IMR-90 (cell line): ENCODE data around the gene DOCK1. TPM values are rescaled to one million over a fixed set of nuclear protein-coding genes. Genes with fewer than 3 reads are reported as not detected.

ENCODE experiments used
- ATAC-seq: fragments of 200-7000 bp; cut with Tn5 transposase; 2 replicates; pipeline ENCODE4 v1.9.1; 2020; ENCODE audit warnings: low read depth, mild to moderate bottlenecking, moderate library complexity
- BruUV-seq: library from RNA; stranded (reverse); fragments of 400-500 nt; replicated peaks from 2 replicates; lab custom pipeline; 2021; lab: Mats Ljungman, UMichigan
- CTCF ChIA-PET: fragments of 300-600 bp; formaldehyde crosslinking; extraction: SDS; loops from one replicate; lab custom pipeline; 2021; ENCODE audit warnings: antibody characterized with exemption; lab: Yijun Ruan, JAX
- POLR2A ChIA-PET: fragments of 300-600 bp; sonication (Branson Sonifier 250); formaldehyde crosslinking; loops from one replicate; lab custom pipeline; 2022; ENCODE audit warnings: antibody characterized with exemption; ENCODE audit not compliant: unreplicated experiment; lab: Charles Lee
- DNase-seq: peaks from one replicate; pipeline ENCODE4 v3.0.0; 2013
- H2AFZ ChIP-seq: replicated peaks from 2 replicates; pipeline ENCODE3; 2013; ENCODE audit warnings: low read length, mild to moderate bottlenecking; ENCODE audit not compliant: poor library complexity
- H2AK5ac ChIP-seq: 2 replicates; pipeline ENCODE4 v1.6.1; 2013; ENCODE audit warnings: low read depth, low read length, inconsistent platforms
- H2AK9ac ChIP-seq: replicated peaks from 2 replicates; pipeline ENCODE3; 2013; ENCODE audit warnings: mild to moderate bottlenecking, low read depth, low read length, moderate library complexity; ENCODE audit not compliant: poor library complexity
- H2BK120ac ChIP-seq: 2 replicates; pipeline ENCODE4 v1.6.1; 2013; ENCODE audit warnings: low read depth, low read length, inconsistent platforms
- H2BK15ac ChIP-seq: 3 replicates; pipeline ENCODE4 v1.6.1; 2013; ENCODE audit warnings: low read depth, low read length, inconsistent platforms
- H2BK20ac ChIP-seq: 2 replicates; pipeline ENCODE4 v1.6.1; 2013; ENCODE audit warnings: low read depth, mild to moderate bottlenecking, inconsistent platforms, low read length, moderate library complexity
- H2BK5ac ChIP-seq: 2 replicates; pipeline ENCODE4 v1.6.1; 2013; ENCODE audit warnings: mild to moderate bottlenecking, low read depth, low read length, inconsistent platforms; ENCODE audit not compliant: poor library complexity, severe bottlenecking
- H3K14ac ChIP-seq: replicated peaks from 2 replicates; pipeline ENCODE4 v1.6.1; 2013; ENCODE audit warnings: low read depth, low read length, inconsistent platforms
- H3K18ac ChIP-seq: 2 replicates; pipeline ENCODE4 v1.6.1; 2013; ENCODE audit warnings: low read depth, low read length, control low read depth
- H3K23ac ChIP-seq: 2 replicates; pipeline ENCODE4 v1.6.1; 2013; ENCODE audit warnings: low read depth, low read length, inconsistent platforms
- H3K27ac ChIP-seq: 2 replicates; pipeline ENCODE4 v1.5.1; 2013; ENCODE audit warnings: mild to moderate bottlenecking, control low read depth, low read length; ENCODE audit not compliant: insufficient read depth
- H3K27me3 ChIP-seq: 2 replicates; pipeline ENCODE4 v1.6.1; 2013; ENCODE audit warnings: low read length; ENCODE audit not compliant: control insufficient read depth, insufficient read depth
- H3K36me3 ChIP-seq: 2 replicates; pipeline ENCODE4 v1.6.1; 2013; ENCODE audit warnings: low read length, mixed read lengths; ENCODE audit not compliant: control insufficient read depth, insufficient read depth
- H3K4ac ChIP-seq: 2 replicates; pipeline ENCODE4 v1.6.1; 2013; ENCODE audit warnings: low read depth, low read length, inconsistent platforms
- H3K4me1 ChIP-seq: 2 replicates; pipeline ENCODE4 v1.6.1; 2013; ENCODE audit warnings: low read length, mixed read lengths; ENCODE audit not compliant: control insufficient read depth, insufficient read depth
- H3K4me2 ChIP-seq: 2 replicates; pipeline ENCODE4 v1.6.1; 2013; ENCODE audit warnings: low read depth, mild to moderate bottlenecking, control low read depth, low read length, moderate library complexity
- H3K4me3 ChIP-seq: 2 replicates; pipeline ENCODE4 v1.5.1; 2013; ENCODE audit warnings: low read depth, mild to moderate bottlenecking, control low read depth, low read length, moderate library complexity; ENCODE audit not compliant: insufficient read depth
- H3K56ac ChIP-seq: 2 replicates; pipeline ENCODE4 v1.6.1; 2013; ENCODE audit warnings: low read length, inconsistent platforms; ENCODE audit not compliant: insufficient read depth; ENCODE audit errors: extremely low read depth
- H3K79me1 ChIP-seq, 2 experiments: 2 replicates each; pipeline ENCODE4 v1.6.1; 2013; ENCODE audit warnings: low read length in 2 of 2, inconsistent platforms in 1 of 2, low read depth in 1 of 2
- H3K9ac ChIP-seq: 2 replicates; pipeline ENCODE4 v1.6.1; 2013; ENCODE audit warnings: low read depth, low read length, control low read depth
- H3K9me1 ChIP-seq: 2 replicates; pipeline ENCODE4 v1.6.1; 2013; ENCODE audit warnings: low read length, inconsistent platforms; ENCODE audit not compliant: insufficient read depth
- H3K9me3 ChIP-seq: 2 replicates; pipeline ENCODE4 v1.6.1; 2013; ENCODE audit warnings: low read length; ENCODE audit not compliant: control insufficient read depth, insufficient read depth
- H4K20me1 ChIP-seq: 2 replicates; pipeline ENCODE4 v1.6.1; 2013; ENCODE audit warnings: low read length, inconsistent platforms; ENCODE audit not compliant: insufficient read depth
- H4K5ac ChIP-seq: 2 replicates; pipeline ENCODE4 v1.6.1; 2013; ENCODE audit warnings: mild to moderate bottlenecking, low read depth, low read length, control low read depth
- H4K8ac ChIP-seq, 2 experiments: 2 replicates each; pipeline ENCODE4 v1.6.1; 2013; ENCODE audit warnings: low read depth in 2 of 2, low read length in 2 of 2, control low read depth in 1 of 2, inconsistent platforms in 1 of 2
- H4K91ac ChIP-seq: 2 replicates; pipeline ENCODE4 v1.6.1; 2013; ENCODE audit warnings: low read depth, low read length, inconsistent platforms; ENCODE audit not compliant: insufficient read depth
- BHLHE40 ChIP-seq: fragments of 150-350 bp; IDR thresholded peaks from 2 replicates; pipeline ENCODE4 v1.6.1; 2016; ENCODE audit warnings: mild to moderate bottlenecking, low read depth, low read length
- CEBPB ChIP-seq: IDR thresholded peaks from 2 replicates; pipeline ENCODE4 v1.6.1; 2012; ENCODE audit warnings: low read depth, low read length, improper control_type of control experiment
- CHD1 ChIP-seq: IDR thresholded peaks from 2 replicates; pipeline ENCODE4 v1.6.1; 2012; ENCODE audit warnings: low read depth, low read length, improper control_type of control experiment
- ELK1 ChIP-seq: fragments of 150-350 bp; IDR thresholded peaks from 2 replicates; pipeline ENCODE4 v1.6.1; 2016; ENCODE audit warnings: low read depth, mild to moderate bottlenecking, low read length, moderate library complexity, borderline replicate concordance
- FOS ChIP-seq: fragments of 150-350 bp; IDR thresholded peaks from 2 replicates; pipeline ENCODE4 v1.6.1; 2016; ENCODE audit warnings: low read depth, low read length
- MAFK ChIP-seq: IDR thresholded peaks from 2 replicates; pipeline ENCODE4 v1.6.1; 2012; ENCODE audit warnings: low read depth, low read length, improper control_type of control experiment
- MAZ ChIP-seq: IDR thresholded peaks from 2 replicates; pipeline ENCODE4 v1.6.1; 2012; ENCODE audit warnings: low read depth, mild to moderate bottlenecking, low read length, improper control_type of control experiment, moderate library complexity, borderline replicate concordance
- MXI1 ChIP-seq: IDR thresholded peaks from 2 replicates; pipeline ENCODE4 v1.6.1; 2012; ENCODE audit warnings: low read depth, mild to moderate bottlenecking, low read length, moderate library complexity, borderline replicate concordance
- NFE2L2 ChIP-seq: fragments of 150-350 bp; IDR thresholded peaks from 2 replicates; pipeline ENCODE4 v1.6.1; 2016; ENCODE audit warnings: low read depth, mild to moderate bottlenecking, low read length
- POLR2A ChIP-seq: IDR thresholded peaks from 2 replicates; pipeline ENCODE4 v1.6.1; 2012; ENCODE audit warnings: mild to moderate bottlenecking, low read depth, low read length
- RAD21 ChIP-seq: IDR thresholded peaks from 2 replicates; pipeline ENCODE4 v1.6.1; 2012; ENCODE audit warnings: low read length, improper control_type of control experiment
- RCOR1 ChIP-seq: IDR thresholded peaks from 2 replicates; pipeline ENCODE4 v1.6.1; 2012; ENCODE audit warnings: mild to moderate bottlenecking, low read length, improper control_type of control experiment; ENCODE audit not compliant: insufficient replicate concordance
- RFX5 ChIP-seq: IDR thresholded peaks from 2 replicates; pipeline ENCODE4 v1.8.0; 2012; ENCODE audit warnings: low read depth, mild to moderate bottlenecking, low read length, moderate library complexity
- SMC3 ChIP-seq: fragments of 150-350 bp; IDR thresholded peaks from 2 replicates; pipeline ENCODE4 v1.6.1; 2016; ENCODE audit warnings: low read depth, mild to moderate bottlenecking, antibody characterized with exemption, low read length, moderate library complexity
- USF2 ChIP-seq: fragments of 150-350 bp; IDR thresholded peaks from 2 replicates; pipeline ENCODE4 v1.6.1; 2017; ENCODE audit warnings: mild to moderate bottlenecking, antibody characterized with exemption, low read length, low read depth
- WGBS, 2 experiments: methylation state at CpG; one replicate each; pipeline versions ENCODE4 v1.1.5 to v1.1.7; 2013; ENCODE audit warnings: missing lambda C conversion rate in 2 of 2; ENCODE audit not compliant: insufficient read length in 1 of 2; ENCODE audit errors: extremely low coverage in 2 of 2; 5-methylcytosine and 5-hydroxymethylcytosine counted together
- dilution Hi-C: fragments of 300-500 bp; cut with HindIII; formaldehyde crosslinking; loops from one replicate; pipeline ENCODE4 v1.14.3; 2018; ENCODE audit warnings: low sequenced_read_pairs; ENCODE audit not compliant: unreplicated experiment
- in situ Hi-C: fragments of 300-500 bp; cut with MboI; formaldehyde crosslinking; loops from 3 replicates; pipeline ENCODE4 v1.14.3; 2019; ENCODE audit warnings: low sequenced_read_pairs, inconsistent platforms, mixed read lengths
- intact Hi-C: fragments of 100-400 bp; cut with micrococcal nuclease; formaldehyde crosslinking; loops from 2 replicates; pipeline ENCODE4 v1.10.0; 2022
- polyA plus RNA-seq, 3 experiments: library from polyadenylated mRNA; depleted of rRNA; stranded (reverse); fragments of >200 nt; gene quantifications; 2 replicates each; pipeline ENCODE4 v1.2.3, GENCODE V29; 2012; ENCODE audit warnings: low replicate concordance in 1 of 3
- total RNA-seq: library from RNA; depleted of rRNA; stranded (reverse); fragments of >200 nt; gene quantifications from 2 replicates; pipeline ENCODE4 v1.2.3, GENCODE V29; 2012
- TF ChIP-seq, protein P1 (sequence below): conservative IDR thresholded peaks from 2 replicates; pipeline ENCODE4 v1.5.1; 2012; ENCODE audit warnings: mild to moderate bottlenecking, low read depth, low read length, improper control_type of control experiment

The DOCK1 gene
- total and polyA plus RNA-seq, 2 of the 4 experiments (the other 2 are of a cell fraction): 28.2 to 71.0 TPM

DNA sequence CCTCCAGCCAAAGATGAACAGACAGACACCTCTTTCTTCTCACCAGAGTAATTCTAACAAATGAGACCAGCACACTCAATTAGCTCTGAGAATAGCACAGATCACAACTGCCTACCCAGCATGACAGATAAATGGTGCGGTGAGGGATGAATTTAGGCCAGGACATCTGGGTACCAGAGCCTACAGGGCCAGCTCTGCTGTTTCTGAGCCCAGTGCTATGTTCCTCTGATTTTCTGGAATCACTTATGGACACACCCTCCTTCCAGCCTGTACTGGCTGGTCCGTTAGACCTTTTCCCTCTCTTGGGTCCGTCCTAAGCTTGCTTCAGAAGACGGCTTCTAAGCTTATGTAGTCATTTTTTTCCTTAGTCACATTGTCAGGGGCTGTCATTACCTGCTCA, 217.6 kb downstream of the DOCK1 start:
- H3K14ac ChIP-seq: no peak overlapping the region
- no peak overlapping the region for H3K23ac ChIP-seq
- ATAC-seq: no peak
- no peak overlapping the region for H4K91ac ChIP-seq
- CTCF ChIA-PET: no interaction called here
- DNase-seq: no peak
- no peak overlapping the region for H3K9ac ChIP-seq
- H4K8ac ChIP-seq: no peak overlapping the region
- H3K56ac ChIP-seq: no peak overlapping the region
- no peak overlapping the region for H2BK15ac ChIP-seq
- no peak for TF ChIP-seq CHD1
- no peak for TF ChIP-seq RFX5
- TF ChIP-seq, protein P1, sequence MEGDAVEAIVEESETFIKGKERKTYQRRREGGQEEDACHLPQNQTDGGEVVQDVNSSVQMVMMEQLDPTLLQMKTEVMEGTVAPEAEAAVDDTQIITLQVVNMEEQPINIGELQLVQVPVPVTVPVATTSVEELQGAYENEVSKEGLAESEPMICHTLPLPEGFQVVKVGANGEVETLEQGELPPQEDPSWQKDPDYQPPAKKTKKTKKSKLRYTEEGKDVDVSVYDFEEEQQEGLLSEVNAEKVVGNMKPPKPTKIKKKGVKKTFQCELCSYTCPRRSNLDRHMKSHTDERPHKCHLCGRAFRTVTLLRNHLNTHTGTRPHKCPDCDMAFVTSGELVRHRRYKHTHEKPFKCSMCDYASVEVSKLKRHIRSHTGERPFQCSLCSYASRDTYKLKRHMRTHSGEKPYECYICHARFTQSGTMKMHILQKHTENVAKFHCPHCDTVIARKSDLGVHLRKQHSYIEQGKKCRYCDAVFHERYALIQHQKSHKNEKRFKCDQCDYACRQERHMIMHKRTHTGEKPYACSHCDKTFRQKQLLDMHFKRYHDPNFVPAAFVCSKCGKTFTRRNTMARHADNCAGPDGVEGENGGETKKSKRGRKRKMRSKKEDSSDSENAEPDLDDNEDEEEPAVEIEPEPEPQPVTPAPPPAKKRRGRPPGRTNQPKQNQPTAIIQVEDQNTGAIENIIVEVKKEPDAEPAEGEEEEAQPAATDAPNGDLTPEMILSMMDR: no peak
- TF ChIP-seq MXI1: no peak
- no peak for TF ChIP-seq RCOR1
- TF ChIP-seq SMC3: no peak
- TF ChIP-seq BHLHE40: no peak
- TF ChIP-seq POLR2A: no peak
- no peak for TF ChIP-seq FOS
- no peak for TF ChIP-seq ELK1
- no peak for TF ChIP-seq MAZ
- no peak for TF ChIP-seq USF2
- no peak for TF ChIP-seq RAD21
- TF ChIP-seq CEBPB: no peak
- no peak for TF ChIP-seq NFE2L2
- TF ChIP-seq MAFK: no peak
- peaks cover 21% of the 10 kb centered on the region for H3K36me3 ChIP-seq
- H3K18ac ChIP-seq: no peak overlapping the region
- H4K5ac ChIP-seq: no peak overlapping the region
- dilution Hi-C loops: no loop called here
- no peak overlapping the region for H3K4me3 ChIP-seq
- H3K27me3 ChIP-seq: no peaks in the 10 kb centered on the region
- H2BK5ac ChIP-seq: no peak overlapping the region
- H2BK20ac ChIP-seq: no peak overlapping the region
- intact Hi-C loops: no loop called here
- no TSS peak for BruUV-seq
- H3K79me1 ChIP-seq: peaks cover 12 to 27% of the 10 kb centered on the region in 2 experiments; a peak in 3 of 4 replicates
- no peaks in the 10 kb centered on the region for H3K4me1 ChIP-seq
- no peak overlapping the region for H2AK5ac ChIP-seq
- H2AFZ ChIP-seq: no peak overlapping the region
- POLR2A ChIA-PET: no interaction called here
- WGBS, 2 experiments: 100% methylated on average over 2 of the region's 4 CpGs; no CpG with 5 or more reads in 1 of the 2 experiments
- peaks cover 33% of the 10 kb centered on the region for H4K20me1 ChIP-seq
- H3K9me1 ChIP-seq: peaks cover 19% of the 10 kb centered on the region; the same call in 1 of the 2 replicates
- no peak overlapping the region for H2BK120ac ChIP-seq
- no peak overlapping the region for H3K4me2 ChIP-seq
- no peak overlapping the region for H3K27ac ChIP-seq
- H2AK9ac ChIP-seq: no peak overlapping the region
- H3K9me3 ChIP-seq: no peaks in the 10 kb centered on the region
- H3K4ac ChIP-seq: no peak overlapping the region
- in situ Hi-C loops: no loop called here
